LHCN-M2 (cell line): Measurements from ENCODE around the gene DNAJC4. TPM values are rescaled to one million over a fixed set of nuclear protein-coding genes. Genes with fewer than 3 reads are reported as not detected.

ENCODE experiments used
- DNase-seq: peaks from one replicate; pipeline ENCODE4 v3.0.0-alpha.2; 2012; ENCODE audit warnings: low read depth
- total RNA-seq: library from RNA; depleted of rRNA; stranded (reverse); fragments of >200 nt; gene quantifications from 2 replicates; pipeline ENCODE4 v1.2.3, GENCODE V29; 2014

Gene DNAJC4
- total RNA-seq, 1 experiment from 2014 or later: 4.4 TPM

DNA sequence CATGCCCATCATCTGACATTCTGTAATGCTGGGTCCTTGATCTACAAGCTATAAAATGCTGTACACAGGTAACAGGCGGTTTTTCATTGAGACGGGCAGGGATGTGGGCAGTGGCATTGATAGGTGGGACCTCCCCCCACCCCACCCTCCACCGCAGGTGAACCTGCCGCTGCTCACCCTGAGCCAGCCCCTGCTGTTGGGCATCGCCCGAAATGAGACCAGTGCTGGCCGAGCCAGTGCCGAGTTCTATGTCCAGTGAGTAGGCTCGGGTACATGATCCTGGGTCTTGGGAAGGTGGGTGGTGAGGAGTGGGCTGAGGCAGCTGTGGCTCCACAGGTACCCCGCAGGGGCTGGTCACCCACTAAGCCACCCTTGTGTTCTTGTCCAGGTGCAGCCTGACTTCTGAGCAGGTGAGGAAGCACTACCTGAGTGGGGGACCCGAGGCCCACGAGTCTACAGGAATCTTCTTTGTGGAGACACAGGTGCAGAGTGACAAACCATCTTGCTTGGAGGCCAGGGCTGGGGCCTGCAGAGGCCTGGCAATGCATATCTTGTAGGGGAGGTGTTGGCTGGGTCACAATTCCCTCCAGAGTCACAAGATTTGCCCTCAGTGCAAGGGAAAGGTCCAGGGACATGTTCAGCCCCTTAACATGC lies 1.1 kb upstream of the DNAJC4 start:
- no peak for DNase-seq

- DNase-seq: no peak
These were observed 591 bp upstream of the DNAJC4 start for GRCh38 chr11:64229744-64230170.

DNA sequence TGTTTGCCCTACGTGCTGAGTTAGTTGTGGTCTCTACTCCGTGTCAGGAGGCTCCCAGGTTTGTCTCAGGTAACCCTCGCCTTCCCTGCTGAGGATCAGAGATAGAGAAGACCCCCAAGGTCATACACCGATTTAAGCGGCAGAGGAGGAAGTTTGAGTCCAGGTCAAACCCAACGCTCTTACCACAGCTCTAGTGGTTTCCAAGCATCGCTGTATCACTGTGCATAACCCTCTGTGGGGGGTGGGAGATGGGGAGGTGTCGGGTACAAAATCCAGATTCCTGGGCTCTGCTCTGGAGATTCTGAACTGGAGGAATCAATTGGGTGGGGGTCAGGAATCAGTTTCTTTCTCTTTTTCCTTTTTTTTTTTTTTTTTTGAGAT lies 627 bp downstream of the DNAJC4 start:
- DNase-seq: no peak

DNA sequence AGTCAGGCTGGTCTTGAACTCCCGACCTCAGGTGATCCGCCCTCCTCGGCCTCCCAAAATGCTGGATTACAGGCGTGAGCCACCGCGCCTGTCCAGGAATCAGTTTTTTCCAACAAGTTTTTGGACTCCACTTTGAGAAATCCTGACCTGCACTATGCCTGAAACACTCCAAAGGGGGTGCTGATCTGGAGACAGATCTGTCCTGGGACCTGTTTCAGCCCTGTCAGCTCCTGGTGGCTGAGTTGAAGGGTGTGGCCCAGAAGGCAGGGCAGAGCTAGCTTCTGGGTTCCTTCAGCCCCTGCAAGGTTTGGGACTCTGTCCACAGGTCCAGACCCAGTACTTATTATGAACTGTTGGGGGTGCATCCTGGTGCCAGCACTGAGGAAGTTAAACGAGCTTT lies 1.2 kb downstream of the DNAJC4 start:
- no peak for DNase-seq

- no peak for DNase-seq
These were observed 2.0 kb downstream of the DNAJC4 start for GRCh38 chr11:64232182-64232966.

- no peak for DNase-seq
These were observed 2.6 kb downstream of the DNAJC4 start for GRCh38 chr11:64232967-64233315.

GRCh38 chr11:64233913-64234586 lies 3.7 kb downstream of the DNAJC4 start, which contains the start of gene VEGFB:
Gene VEGFB (plus strand): TSS chr11:64234584. CDS start chr11:64234834, 250 bp downstream.
- no peak for DNase-seq

DNA sequence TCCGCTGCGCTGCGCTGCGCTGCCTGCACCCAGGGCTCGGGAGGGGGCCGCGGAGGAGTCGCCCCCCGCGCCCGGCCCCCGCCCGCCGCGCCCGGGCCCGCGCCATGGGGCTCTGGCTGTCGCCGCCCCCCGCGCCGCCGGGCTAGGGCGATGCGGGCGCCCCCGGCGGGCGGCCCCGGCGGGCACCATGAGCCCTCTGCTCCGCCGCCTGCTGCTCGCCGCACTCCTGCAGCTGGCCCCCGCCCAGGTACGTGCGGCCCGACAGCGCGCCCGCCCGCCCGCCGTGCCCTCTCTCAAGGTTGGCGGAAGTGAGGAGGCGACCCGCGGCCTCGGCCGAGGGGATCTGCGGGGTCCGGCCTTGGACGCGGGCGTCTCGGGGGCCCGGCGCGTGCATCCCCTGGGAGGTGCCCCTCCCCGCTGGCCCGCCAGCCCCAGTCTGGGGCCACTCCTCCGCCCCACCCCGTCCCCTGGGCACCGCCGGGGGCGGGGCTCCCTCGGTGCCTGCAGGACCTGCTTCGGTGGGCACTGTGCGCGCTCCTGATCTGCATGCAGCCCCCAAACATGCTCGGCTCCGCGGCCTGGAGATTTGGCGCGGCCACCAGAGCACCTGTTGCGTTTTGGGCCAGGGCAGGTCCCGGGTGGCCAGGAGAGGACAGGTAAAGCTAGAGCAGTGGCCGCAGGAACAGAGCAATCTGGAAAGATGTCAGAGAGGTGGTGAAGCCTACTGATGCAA lies 4.5 kb downstream of the DNAJC4 start:
- DNase-seq: no peak

- no peak for DNase-seq
These were observed 5.3 kb downstream of the DNAJC4 start for GRCh38 chr11:64235437-64236161.

- no peak for DNase-seq
These were observed 7.2 kb downstream of the DNAJC4 start for GRCh38 chr11:64237484-64237951.

- DNase-seq: no peak
These were observed 7.7 kb downstream of the DNAJC4 start for GRCh38 chr11:64238076-64238475.

DNA sequence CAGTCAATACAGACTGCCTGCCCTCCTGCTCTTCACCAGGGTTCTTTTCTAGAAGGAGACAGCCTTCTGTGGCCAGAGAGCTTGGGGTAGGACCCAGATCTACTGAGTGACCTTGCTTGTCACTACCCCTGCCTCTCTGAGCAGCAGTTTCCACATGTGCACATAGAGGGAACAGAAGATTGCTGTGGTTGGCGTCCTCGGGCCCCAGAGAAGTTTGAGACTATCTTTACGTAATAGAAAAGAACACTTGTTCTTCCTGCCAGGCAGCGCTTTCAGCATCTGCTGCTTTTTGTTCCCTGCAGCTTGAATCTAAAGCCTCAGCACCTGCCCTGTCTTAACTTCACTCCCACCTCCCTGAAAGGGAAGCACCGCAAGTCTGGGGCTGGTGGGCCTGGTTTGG lies 8.7 kb downstream of the DNAJC4 start:
- no peak for DNase-seq

GRCh38 chr11:64239662-64240434 lies 9.5 kb downstream of the DNAJC4 start:
- no peak for DNase-seq

- DNase-seq: peak; percentile 94
These were observed 10.3 kb downstream of the DNAJC4 start, which contains the start of gene FKBP2 for GRCh38 chr11:64240435-64241240. Gene FKBP2 (plus strand): TSS chr11:64241095. CDS start chr11:64242388, 1,293 bp downstream.

DNA sequence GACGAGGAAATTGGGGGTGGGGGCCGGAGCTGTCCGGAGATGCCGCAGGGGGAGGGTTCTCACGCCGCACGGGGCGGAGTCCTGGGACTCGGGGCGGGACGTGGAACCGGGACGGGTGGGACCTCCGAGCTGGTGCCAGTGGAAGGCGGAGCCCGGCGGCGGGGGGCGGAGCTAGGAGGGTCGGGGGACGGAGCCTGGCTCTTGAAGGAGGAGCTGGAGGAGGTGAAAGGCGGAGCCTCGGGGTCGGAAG lies 10.8 kb downstream of the DNAJC4 start:
- peak; percentile 98 for DNase-seq

DNA sequence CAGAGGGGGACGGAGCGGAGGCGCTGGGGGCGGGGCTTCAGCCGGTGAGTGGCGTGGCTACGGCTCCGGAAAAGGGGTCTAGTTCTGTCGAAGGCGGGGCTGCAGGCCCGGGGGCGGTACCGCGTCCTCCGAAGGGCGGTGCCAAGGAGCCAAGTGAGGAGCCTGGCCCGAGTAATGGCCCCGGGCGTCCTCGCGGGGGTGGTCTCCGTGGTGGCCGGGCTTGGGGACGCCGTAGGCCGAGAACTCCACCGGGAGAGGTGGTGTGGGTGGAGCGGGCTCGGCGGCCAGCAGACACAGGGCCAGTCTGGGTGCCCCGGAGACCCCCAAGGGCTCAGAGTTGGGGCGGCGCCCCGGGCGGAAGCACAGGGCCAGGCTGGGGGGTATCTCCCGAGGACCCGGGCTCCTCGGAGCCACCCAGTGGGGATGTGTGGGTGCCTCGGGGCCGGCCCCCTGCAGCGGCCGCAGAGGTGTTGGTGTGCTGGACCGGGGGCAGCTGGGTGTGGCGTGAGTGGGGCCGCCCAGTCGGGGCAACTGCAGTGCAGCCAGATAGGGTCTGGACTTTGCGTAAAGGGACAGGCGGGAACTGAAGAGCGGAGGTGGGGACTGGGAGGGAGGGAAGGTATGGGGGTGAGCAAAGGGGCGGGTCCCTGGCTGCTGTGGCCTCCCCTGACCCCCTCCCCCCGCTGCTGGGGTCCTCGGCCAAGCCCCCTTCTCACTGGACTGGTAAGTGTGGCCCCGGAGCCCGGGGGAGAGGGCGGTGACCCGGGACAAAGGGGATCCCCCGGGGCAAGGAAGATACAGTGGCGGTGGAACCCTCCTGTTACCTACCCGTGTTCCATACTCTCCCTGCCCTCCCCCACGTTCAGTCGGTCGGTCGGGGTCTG lies 11.4 kb downstream of the DNAJC4 start:
- DNase-seq: peak; percentile 63

DNA sequence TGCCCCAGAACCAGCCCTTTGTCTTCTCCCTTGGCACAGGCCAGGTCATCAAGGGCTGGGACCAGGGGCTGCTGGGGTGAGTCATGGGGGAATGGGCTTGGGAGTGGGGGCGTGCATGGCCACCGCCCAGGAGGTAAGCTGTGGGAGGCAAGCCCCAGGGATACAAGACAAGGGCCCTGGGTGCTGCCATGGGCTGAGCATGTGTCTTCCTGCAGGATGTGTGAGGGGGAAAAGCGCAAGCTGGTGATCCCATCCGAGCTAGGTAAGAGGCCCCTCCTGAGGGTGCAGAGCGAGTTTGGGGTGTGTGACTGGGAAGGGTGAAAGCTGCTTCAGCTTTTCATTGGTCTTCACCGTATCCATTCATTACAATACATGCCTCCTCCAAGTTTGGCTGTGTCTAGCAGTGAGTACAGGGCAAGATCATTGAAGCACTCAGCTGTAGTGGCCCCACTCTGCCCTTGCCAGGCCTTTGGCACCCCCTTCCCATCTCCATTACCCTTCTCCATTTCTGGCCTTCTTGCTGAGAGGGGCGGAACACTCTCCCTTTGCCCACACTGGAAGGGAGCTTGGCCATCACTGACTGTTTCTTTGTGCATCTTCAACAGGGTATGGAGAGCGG lies 13.0 kb downstream of the DNAJC4 start:
- no peak for DNase-seq

- DNase-seq: no peak
These were observed 13.8 kb downstream of the DNAJC4 start for GRCh38 chr11:64244107-64244506.
